B cell (primary cell): ENCODE data around the gene PCDHGB5. TPM values are rescaled to one million over a fixed set of nuclear protein-coding genes. Genes with fewer than 3 reads are reported as not detected.
A peak's percentile ranks its signal among the peaks of the same experiment; 100 is the strongest.

ENCODE experiments used
- ATAC-seq: fragments of 200-7000 bp; cut with Tn5 transposase; one replicate; pipeline ENCODE4 v1.10.0; 2021; ENCODE audit warnings: low read depth, mild to moderate bottlenecking, moderate number of reproducible peaks, moderate library complexity
- CTCF ChIA-PET: fragments of 350-600 bp; sonication (Branson Sonifier 250); formaldehyde crosslinking; loops from one replicate; lab custom pipeline; 2021; ENCODE audit warnings: antibody characterized with exemption, inconsistent platforms; lab: Charles Lee
- POLR2A ChIA-PET: fragments of 350-600 bp; sonication (Branson Sonifier 250); formaldehyde crosslinking; loops from one replicate; lab custom pipeline; 2021; ENCODE audit warnings: antibody characterized with exemption; lab: Charles Lee
- DNase-seq: peaks from one replicate; pipeline ENCODE4 v3.0.0; 2013
- H2AFZ ChIP-seq: 2 replicates; pipeline ENCODE4 v1.6.1; 2012; ENCODE audit warnings: mild to moderate bottlenecking, low read depth, low read length; ENCODE audit not compliant: insufficient read depth, poor library complexity, severe bottlenecking
- H3K27ac ChIP-seq, 2 donors: 1 replicate in 1 of 2; 2 replicates in 1 of 2; pipeline ENCODE4 v1.5.1; 2012 to 2013; ENCODE audit warnings: low read length in 2 of 2, mild to moderate bottlenecking in 2 of 2, moderate library complexity in 1 of 2
- H3K27me3 ChIP-seq, 4 experiments: fragments of 200-600 bp in 1 of 4; sonication (generic) in 1 of 4; replicated peaks in 1 of 4; 1 replicate in 2 of 4; 2 replicates in 2 of 4; pipeline versions ENCODE4 v1.6.1 to v1.7.0; 2013 to 2016; ENCODE audit warnings: low read length in 3 of 4, mild to moderate bottlenecking in 2 of 4, mixed read lengths in 1 of 4, moderate library complexity in 1 of 4; ENCODE audit not compliant: insufficient read depth in 4 of 4, control insufficient read depth in 3 of 4; ENCODE audit errors: control extremely low read depth in 1 of 4
- H3K36me3 ChIP-seq, 2 experiments: replicated peaks in 1 of 2; 1 replicate in 1 of 2; 2 replicates in 1 of 2; pipeline versions ENCODE4 v1.6.1 to v1.7.1; 2013; ENCODE audit warnings: low read length in 1 of 2; ENCODE audit not compliant: insufficient read depth in 2 of 2, control insufficient read depth in 1 of 2; ENCODE audit errors: control extremely low read depth in 1 of 2, extremely low read depth in 1 of 2
- H3K4me1 ChIP-seq, 2 donors: fragments of 200-600 bp in 1 of 2; sonication (generic) in 1 of 2; 1 replicate in 1 of 2; 2 replicates in 1 of 2; pipeline versions ENCODE4 v1.5.1 to v1.6.1; 2013 to 2017; ENCODE audit warnings: low read length in 2 of 2; ENCODE audit not compliant: control insufficient read depth in 2 of 2, insufficient read depth in 2 of 2
- H3K4me2 ChIP-seq: replicated peaks from 2 replicates; pipeline ENCODE3; 2012; ENCODE audit warnings: mild to moderate bottlenecking, low read depth, low read length; ENCODE audit not compliant: poor library complexity, severe bottlenecking
- H3K4me3 ChIP-seq, 5 experiments: fragments of 200-600 bp in 1 of 5; sonication (generic) in 1 of 5; 1 replicate in 3 of 5; 2 replicates in 2 of 5; pipeline versions ENCODE4 v1.5.1 to v1.7.0; 2011 to 2016; ENCODE audit warnings: low read length in 4 of 5, mild to moderate bottlenecking in 4 of 5, low read depth in 2 of 5, control low read depth in 1 of 5, moderate library complexity in 1 of 5; ENCODE audit not compliant: insufficient read depth in 1 of 5; ENCODE audit errors: control extremely low read depth in 1 of 5, extremely low read depth in 1 of 5
- H3K79me2 ChIP-seq: fragments of 200-600 bp; sonication (generic); one replicate; pipeline ENCODE4 v1.6.0; 2016; ENCODE audit warnings: low read length; ENCODE audit not compliant: control insufficient read depth, insufficient read depth
- H3K9ac ChIP-seq: fragments of 200-600 bp; sonication (generic); 2 replicates; pipeline ENCODE4 v1.6.1; 2017; ENCODE audit warnings: mild to moderate bottlenecking, low read length, moderate library complexity
- H3K9me3 ChIP-seq, 3 donors: one replicate each; pipeline versions ENCODE4 v1.6.1 to v1.7.1; 2013; ENCODE audit warnings: low read length in 2 of 3; ENCODE audit not compliant: control insufficient read depth in 2 of 3, insufficient read depth in 1 of 3; ENCODE audit errors: control extremely low read depth in 1 of 3
- H4K20me1 ChIP-seq: 2 replicates; pipeline ENCODE4 v1.6.0; 2012; ENCODE audit warnings: mild to moderate bottlenecking, low read length; ENCODE audit not compliant: insufficient read depth, control insufficient read depth, poor library complexity, severe bottlenecking
- H3K27ac Mint-ChIP-seq: one replicate; pipeline ENCODE4 v1.8.0; 2021; ENCODE audit warnings: mixed read lengths
- H3K27me3 Mint-ChIP-seq: one replicate; pipeline ENCODE4 v1.8.0; 2021; ENCODE audit warnings: mixed read lengths
- H3K4me1 Mint-ChIP-seq: one replicate; pipeline ENCODE4 v1.8.0; 2021; ENCODE audit warnings: mixed read lengths
- H3K4me3 Mint-ChIP-seq: one replicate; pipeline ENCODE4 v1.8.0; 2021; ENCODE audit warnings: mixed read lengths
- H3K9me3 Mint-ChIP-seq: one replicate; pipeline ENCODE4 v1.8.0; 2022; ENCODE audit warnings: mixed read lengths; ENCODE audit not compliant: insufficient read depth
- CTCF ChIP-seq: fragments of 200-600 bp; IDR thresholded peaks from one replicate; pipeline ENCODE4 v1.8.0; 2022; ENCODE audit warnings: antibody characterized with exemption, mild to moderate bottlenecking
- EZH2 ChIP-seq: IDR thresholded peaks from 2 replicates; pipeline ENCODE4 v1.6.1; 2012; ENCODE audit warnings: borderline replicate concordance, low read depth, mild to moderate bottlenecking, moderate library complexity, low read length; ENCODE audit not compliant: insufficient read depth, poor library complexity, severe bottlenecking
- WGBS: methylation state at CpG from one replicate; pipeline ENCODE4 v1.1.5; 2013; ENCODE audit warnings: missing lambda C conversion rate; ENCODE audit not compliant: insufficient coverage; 5-methylcytosine and 5-hydroxymethylcytosine counted together
- intact Hi-C: fragments of 100-400 bp; cut with micrococcal nuclease; formaldehyde crosslinking; loops from one replicate; pipeline ENCODE4 v1.10.0; 2022
- polyA plus RNA-seq: library from polyadenylated mRNA; depleted of rRNA; stranded (reverse); fragments of >200 nt; gene quantifications from 2 replicates; pipeline ENCODE4 v1.2.3, GENCODE V29; 2012
- total RNA-seq, 2 donors: library from RNA; stranded (reverse); fragments of 120-200 nt in 1 of 2; gene quantifications; 1 replicate in 1 of 2; 2 replicates in 1 of 2; pipeline versions ENCODE4 v1.2.3 to v1.2.4, GENCODE V29; 2013 to 2022

PCDHGB5 gene
- total and polyA plus RNA-seq, 2 donors (not counting 1 experiment from before 2014, with no cell fraction given) = 0.37 to 2.5 TPM

GRCh38 chr5:141411575-141411974, 13.8 kb downstream of the PCDHGB5 start:
- no peaks in the 10 kb centered on the region for H3K79me2 ChIP-seq
- no peak overlapping the region for H2AFZ ChIP-seq
- H3K27ac ChIP-seq = no peak overlapping the region
- ChIA-PET CTCF (interaction anchor here (1.1 to 6.3 kb wide), 5 partner anchors 19 to 152 kb away, joined by 3 to 56 read pairs (median 24); partner anchors contain the start of gene PCDHGA12), POLR2A (interaction anchor here (1.0 kb wide), 1 partner anchor 152 kb away, joined by 3 read pairs; no protein-coding TSS in a partner anchor)
- no peaks in the 10 kb centered on the region for H4K20me1 ChIP-seq
- H3K4me3 Mint-ChIP-seq = no peak overlapping the region
- H3K4me2 ChIP-seq = no peak overlapping the region
- DNase-seq (no peak), ATAC-seq (no peak)
- peaks cover 63% of the 10 kb centered on the region for H3K27me3 Mint-ChIP-seq
- peaks cover 8% of the 10 kb centered on the region for H3K9me3 Mint-ChIP-seq
- peaks cover 16% of the 10 kb centered on the region for H3K4me1 Mint-ChIP-seq
- intact Hi-C loops = loop anchor here (10.0 kb wide), 1 partner anchor 87 kb away; the partner anchor contains the start of gene TAF7
- peaks cover 11 to 15% of the 10 kb centered on the region in 2 donors for H3K4me1 ChIP-seq
- no peaks in the 10 kb centered on the region for H3K36me3 ChIP-seq
- H3K4me3 ChIP-seq = no peak overlapping the region
- H3K27me3 ChIP-seq = peaks cover 0 to 70% (median 56%) of the 10 kb centered on the region in 4 experiments
- TF ChIP-seq EZH2 (no peak), CTCF (no peak)
- no peak overlapping the region for H3K27ac Mint-ChIP-seq
- peaks cover 0 to 54% (median 20%) of the 10 kb centered on the region in 3 donors for H3K9me3 ChIP-seq
- H3K9ac ChIP-seq = no peak overlapping the region
- 95% methylated on average over 2 of the region's 3 CpGs for WGBS

DNA sequence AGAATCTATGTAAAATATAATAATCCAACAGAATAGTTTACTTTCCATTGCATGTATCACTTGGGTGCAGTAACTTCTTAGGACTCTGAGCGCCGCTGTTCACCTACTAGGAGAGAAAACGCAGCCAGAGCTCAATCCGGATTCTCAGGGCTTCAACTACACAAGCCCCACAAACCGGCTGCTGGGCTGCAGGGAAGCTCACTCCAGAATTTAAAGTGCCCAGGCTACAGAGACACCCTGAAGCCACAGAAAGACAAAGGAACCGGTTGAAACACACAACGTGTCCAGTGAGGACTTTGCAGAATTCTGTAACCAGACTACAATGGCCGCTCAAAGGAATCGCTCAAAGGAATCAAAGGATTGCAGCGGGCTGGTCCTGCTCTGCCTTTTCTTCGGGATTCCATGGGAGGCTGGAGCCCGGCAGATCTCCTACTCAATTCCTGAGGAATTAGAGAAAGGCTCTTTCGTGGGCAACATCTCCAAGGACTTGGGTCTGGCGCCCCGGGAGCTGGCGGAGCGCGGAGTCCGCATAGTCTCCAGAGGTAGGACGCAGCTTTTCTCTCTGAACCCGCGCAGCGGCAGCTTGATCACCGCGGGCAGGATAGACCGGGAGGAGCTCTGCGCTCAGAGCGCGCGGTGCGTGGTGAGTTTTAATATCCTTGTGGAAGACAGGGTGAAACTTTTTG, 15.2 kb downstream of the PCDHGB5 start, which contains the start of gene PCDHGA10:
Gene PCDHGA10 (plus strand): TSS at position 134 of the 686 bp plus-strand sequence. CDS start 189 bp downstream, at position 323.
- Mint-ChIP-seq H3K27me3 (peaks cover 59% of the 10 kb centered on the region), H3K27ac (peak within 1 kb of the TSS; percentile 17), H3K9me3 (peaks cover 8% of the 10 kb centered on the region), H3K4me1 (peaks cover 18% of the 10 kb centered on the region), H3K4me3 (peak within 1 kb of the TSS; percentile 87)
- intact Hi-C loops = loop anchor here (1.0 to 10.0 kb wide), 4 partner anchors 88 to 151 kb away; partner anchors contain the start of gene TAF7
- H3K4me3 ChIP-seq = peak within 1 kb of the TSS; percentile 5 to 63 (median 45)
- ChIA-PET POLR2A (no interaction called here), CTCF (interaction anchor here (0.7 to 6.3 kb wide), 23 partner anchors 9 to 224 kb away, joined by 3 to 56 read pairs (median 4); partner anchors contain the start of genes PCDHGA11, PCDHGA12, PCDHGA9 and PCDHGB3)
- TF ChIP-seq EZH2 (no peak), CTCF (peak; percentile 82)
- no peak within 1 kb of the TSS for H3K27ac ChIP-seq
- H3K27me3 ChIP-seq = peaks cover 0 to 69% (median 55%) of the 10 kb centered on the region in 4 experiments
- DNase-seq (peak; percentile 65), ATAC-seq (peak; percentile 68)
- H3K9ac ChIP-seq = peak within 1 kb of the TSS; percentile 63
- peak within 1 kb of the TSS; percentile 77 for H2AFZ ChIP-seq
- no peaks in the 10 kb centered on the region for H4K20me1 ChIP-seq
- no peaks in the 10 kb centered on the region for H3K36me3 ChIP-seq
- H3K4me1 ChIP-seq = peaks cover 11 to 15% of the 10 kb centered on the region in 2 donors
- H3K9me3 ChIP-seq = peaks cover 0 to 57% (median 19%) of the 10 kb centered on the region in 3 donors
- no peaks in the 10 kb centered on the region for H3K79me2 ChIP-seq
- 16% methylated on average over 22 of the region's 31 CpGs for WGBS
- peak within 1 kb of the TSS; percentile 74 for H3K4me2 ChIP-seq
